Measurements from ENCODE around the gene PTPN6. TPM values are rescaled to one million over a fixed set of nuclear protein-coding genes. Genes with fewer than 3 reads are reported as not detected.

Gene PTPN6
- total and polyA plus RNA-seq, 2 of the 8 experiments (the other 6 are each of a cell fraction or from before 2014, with no cell fraction given): 16.3 to 28.4 TPM

DNA sequence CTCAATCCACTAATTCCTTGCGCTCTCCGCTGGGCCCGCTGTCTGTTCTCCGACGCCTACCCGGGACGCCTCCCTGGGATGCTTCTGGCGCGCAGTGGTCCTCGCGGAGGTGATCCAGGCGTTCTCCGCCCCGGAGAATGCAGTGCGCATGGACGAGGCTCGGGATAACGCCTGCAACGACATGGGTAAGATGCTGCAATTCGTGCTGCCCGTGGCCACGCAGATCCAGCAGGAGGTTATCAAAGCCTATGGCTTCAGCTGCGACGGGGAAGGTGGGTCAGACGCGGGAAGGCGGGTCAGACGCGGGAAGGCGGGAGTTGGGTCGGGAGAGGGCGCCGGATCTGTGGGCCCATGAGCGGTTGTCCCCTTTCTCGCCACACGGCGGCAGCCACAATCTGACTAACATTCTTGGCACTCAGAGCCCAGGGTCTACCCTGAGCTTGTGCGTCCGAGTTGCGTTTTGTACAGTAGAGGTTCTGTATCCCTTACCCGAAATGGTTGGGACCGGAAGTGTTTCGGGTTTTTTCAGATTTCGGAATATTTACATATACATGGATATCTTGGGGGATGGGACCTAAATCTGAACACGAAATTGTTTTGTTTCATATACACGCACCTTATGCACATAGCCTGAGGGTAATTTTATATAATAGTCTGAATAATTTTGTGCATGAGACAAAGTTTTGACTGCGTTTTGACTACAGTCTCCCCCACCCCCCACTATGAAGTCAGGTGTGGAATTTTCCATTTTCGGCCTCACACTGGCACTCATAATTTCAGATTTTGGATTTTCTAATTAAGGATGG, 6.6 kb upstream of the PTPN6 start (continued):
- TF ChIP-seq RAD21 (IDR thresholded peaks at IDR 0.05 in 1 of 2, conservative IDR thresholded peaks at IDR 0.05 in 1 of 2; ENCODE audit: low read depth in 2 of 2, low read length in 2 of 2) (peak; percentile 83 to 89), SIN3A (conservative IDR thresholded peaks at IDR 0.05 in 1 of 2, IDR thresholded peaks at IDR 0.05 in 1 of 2; ENCODE audit: low read depth in 1 of 2, low read length in 2 of 2) (peak in 1 of 2 experiments; percentile 54; a peak in 1 of 4 replicates), SAP30 (IDR thresholded peaks at IDR 0.05; ENCODE audit: insufficient read depth, insufficient replicate concordance, low read length) (peak; percentile 13), CTBP2 (IDR thresholded peaks at IDR 0.05; ENCODE audit: borderline replicate concordance, insufficient read depth, insufficient read length, low read length) (no peak), GABPA (IDR thresholded peaks at IDR 0.05; ENCODE audit: borderline replicate concordance, insufficient read depth, low read length) (peak; percentile 71; the same call in 1 of the 2 replicates), CEBPB (IDR thresholded peaks at IDR 0.05; ENCODE audit: low read depth, low read length) (no peak), ATF2 (IDR thresholded peaks at IDR 0.05; ENCODE audit: low read length) (no peak), RBBP5 (IDR thresholded peaks at IDR 0.05; ENCODE audit: borderline replicate concordance, low read depth, low read length) (peak; percentile 21; the same call in 1 of the 2 replicates), EP300 (IDR thresholded peaks at IDR 0.05; ENCODE audit: borderline replicate concordance in 1 of 2, low read depth in 2 of 2, low read length in 2 of 2) (peak in 1 of 2 experiments; percentile 42; a peak in 1 of 3 replicates), PHF8 (conservative IDR thresholded peaks at IDR 0.05; ENCODE audit: low read depth, low read length) (peak; percentile 52; the same call in 1 of the 2 replicates), POLR2AphosphoS5 (IDR thresholded peaks at IDR 0.05; ENCODE audit: low read depth, low read length) (peak; percentile 59; the same call in 1 of the 2 replicates), MAX (IDR thresholded peaks at IDR 0.05) (peak; percentile 35), TBP (IDR thresholded peaks at IDR 0.05; ENCODE audit: low read depth, low read length) (peak; percentile 39), CTCF (IDR thresholded peaks at IDR 0.05; ENCODE audit: control extremely low read depth in 1 of 3, insufficient read depth in 1 of 3, low read depth in 1 of 3, low read length in 3 of 3) (peak in 2 of 3 experiments; percentile 91 to 98; a peak in 3 of 4 replicates), YY1 (IDR thresholded peaks at IDR 0.05; ENCODE audit: low read depth, low read length) (peak; percentile 19; the same call in 1 of the 2 replicates), SIX5 (IDR thresholded peaks at IDR 0.05; ENCODE audit: low read depth, low read length) (no peak), RXRA (IDR thresholded peaks at IDR 0.05; ENCODE audit: insufficient read depth, low read depth, low read length) (no peak)
